DMS79 (cell line): ENCODE measurements around the gene CNNM2.

Experiments
- DNase-seq: peaks from one replicate; lab custom pipeline; 2025; lab: John Stamatoyannopoulos, UW

CNNM2 gene

DNA sequence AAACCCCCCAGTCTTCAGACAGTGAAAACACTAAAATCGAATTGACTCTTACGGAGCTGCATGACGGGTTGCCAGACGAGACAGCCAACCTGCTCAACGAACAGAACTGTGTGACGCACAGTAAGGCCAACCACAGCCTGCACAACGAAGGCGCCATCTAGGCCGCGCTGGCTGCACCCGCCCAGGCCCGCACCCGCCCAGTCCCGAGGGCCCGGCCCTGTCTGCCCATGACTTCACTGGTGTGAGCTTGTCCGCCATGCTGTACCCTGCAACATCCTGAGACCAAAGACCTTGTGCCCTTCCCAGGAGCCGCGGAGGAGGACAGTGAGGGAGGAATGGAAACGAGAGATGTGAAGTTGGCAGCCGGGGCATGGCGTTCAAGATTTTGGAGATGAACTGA lies 158.9 kb downstream of the CNNM2 start:
- DNase-seq, result no peak

DNA sequence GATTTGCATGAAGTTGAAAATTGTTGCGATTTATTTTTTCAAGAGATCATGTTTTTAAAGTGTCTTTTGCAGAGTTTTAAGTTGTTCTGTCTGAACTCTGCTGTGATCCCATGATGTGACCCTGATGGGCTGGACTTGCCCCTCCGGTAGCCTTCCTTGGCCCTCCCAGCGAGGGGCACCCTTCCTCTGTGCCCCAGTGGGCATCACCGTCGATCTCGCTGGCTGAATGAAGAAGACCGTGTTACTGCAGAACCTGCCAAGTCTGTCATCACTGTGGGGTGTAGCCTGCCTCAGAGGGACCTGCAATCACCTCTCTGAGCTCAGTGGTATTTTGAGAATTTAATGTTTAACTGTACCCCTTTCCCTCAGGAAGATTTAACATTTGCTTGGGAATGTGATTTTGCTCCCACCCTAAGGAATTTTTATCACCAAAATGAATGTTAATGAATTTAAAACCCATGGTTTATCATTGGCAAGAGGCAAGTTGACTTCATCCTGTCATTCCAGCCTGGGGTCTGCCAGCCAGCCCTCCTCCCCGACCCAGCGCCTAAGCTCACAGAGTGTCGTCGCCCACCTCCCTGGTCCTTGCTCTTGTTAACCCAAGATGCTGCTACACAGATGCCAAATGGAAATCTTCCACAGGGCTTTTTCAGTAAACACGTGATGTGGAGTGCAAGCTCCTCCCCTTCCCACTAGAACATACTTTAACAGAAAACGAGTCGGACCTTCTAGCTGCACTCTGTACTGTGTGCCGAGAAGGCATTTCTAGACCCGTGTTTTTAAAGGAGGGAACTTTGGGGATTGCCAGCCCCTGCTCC lies 159.6 kb downstream of the CNNM2 start:
- DNase-seq, result no peak

DNA sequence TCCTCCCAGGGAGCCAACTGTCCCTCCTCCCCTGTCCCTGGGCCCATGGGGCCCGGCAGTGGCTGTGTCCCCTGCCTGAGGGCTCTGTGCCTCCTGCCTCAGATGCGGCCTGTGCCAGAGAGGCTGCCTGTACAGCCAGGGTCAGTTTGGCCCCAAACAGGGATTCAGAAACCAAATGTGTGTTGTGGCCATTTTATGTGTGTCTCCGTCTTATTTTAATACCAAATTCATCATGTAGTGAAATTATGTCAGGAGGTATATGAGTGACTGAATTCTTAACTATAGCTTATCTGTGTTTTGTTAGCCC lies 160.2 kb downstream of the CNNM2 start:
- DNase-seq, result no peak

DNA sequence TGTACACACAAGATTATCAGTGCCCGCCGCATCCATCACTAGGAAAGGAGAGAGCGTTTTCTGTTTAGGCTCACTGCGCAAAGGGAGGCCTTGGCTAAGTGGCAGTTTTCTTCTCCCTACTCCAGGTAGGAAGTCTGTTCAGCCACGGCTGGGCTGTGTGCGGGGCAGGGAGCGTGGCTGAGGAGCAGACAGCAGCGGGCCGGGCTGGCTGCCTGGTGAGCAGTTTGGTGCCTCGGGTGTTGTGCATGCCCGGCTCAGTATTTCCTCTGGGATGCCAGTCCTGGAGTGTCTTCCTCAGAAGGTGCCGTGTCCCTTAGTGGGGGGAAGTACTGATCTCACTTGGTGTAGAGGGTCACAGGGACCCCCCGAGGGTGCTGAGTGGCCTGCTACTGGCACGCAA lies 160.6 kb downstream of the CNNM2 start:
- DNase-seq, result no peak

- no peak for DNase-seq
Observed at GRCh38 chr10:103079100-103079499, 161.0 kb downstream of the CNNM2 start.

GRCh38 chr10:103079946-103080345 lies 161.9 kb downstream of the CNNM2 start:
- DNase-seq, result no peak

DNA sequence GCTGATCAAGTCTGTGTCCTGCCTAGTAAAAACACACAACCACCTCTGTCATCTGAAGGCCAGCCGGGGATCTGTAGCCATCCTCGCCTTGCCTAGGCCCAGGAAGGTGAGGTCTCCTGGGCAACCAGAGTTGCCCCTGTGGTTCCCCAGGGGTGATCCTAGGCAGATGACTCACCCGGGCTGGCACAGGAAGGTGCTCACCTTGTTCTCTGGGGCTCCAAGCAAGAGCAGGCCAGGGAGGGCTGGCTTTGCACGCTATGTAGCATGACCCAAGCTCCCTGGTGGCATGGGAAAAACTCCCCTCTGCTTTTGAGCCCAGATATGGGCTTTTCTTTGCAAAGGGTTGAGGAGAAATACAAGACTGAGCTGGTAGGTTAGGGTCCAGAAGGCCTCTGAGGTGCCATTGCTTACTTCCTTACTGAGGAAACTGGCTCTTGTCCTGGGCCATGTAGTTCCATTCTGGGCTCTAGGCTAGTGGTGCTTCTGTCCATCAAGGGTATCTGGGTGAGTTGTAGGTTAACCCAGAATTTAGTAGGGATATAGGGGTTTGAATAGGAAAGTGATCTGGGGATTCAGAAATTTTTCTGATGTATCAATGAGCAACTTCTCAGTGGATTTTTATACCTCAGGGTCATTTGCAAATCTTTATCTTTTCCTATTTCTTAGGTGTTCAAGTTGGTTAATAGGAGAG lies 162.9 kb downstream of the CNNM2 start:
- DNase-seq, result no peak

DNA sequence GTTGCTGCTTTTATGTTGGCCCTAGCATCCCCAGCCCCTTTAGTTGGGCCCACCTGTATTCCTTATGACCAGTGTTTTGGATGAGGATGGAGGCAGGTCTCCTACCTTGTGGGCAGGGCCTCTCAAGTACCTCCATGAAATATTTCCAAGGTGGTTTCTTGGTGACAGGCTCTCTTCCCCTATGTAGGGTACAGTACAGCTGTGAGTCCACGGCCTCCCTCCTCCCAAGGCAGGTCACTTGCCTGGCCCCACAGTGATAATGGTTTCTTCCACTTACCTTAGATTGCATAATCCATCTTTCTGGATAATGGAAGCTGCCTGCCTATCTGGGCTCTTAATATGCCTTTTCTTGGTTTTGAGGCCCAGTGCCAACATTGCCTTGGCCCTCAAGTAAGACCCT lies 164.6 kb downstream of the CNNM2 start:
- DNase-seq, result no peak

DNA sequence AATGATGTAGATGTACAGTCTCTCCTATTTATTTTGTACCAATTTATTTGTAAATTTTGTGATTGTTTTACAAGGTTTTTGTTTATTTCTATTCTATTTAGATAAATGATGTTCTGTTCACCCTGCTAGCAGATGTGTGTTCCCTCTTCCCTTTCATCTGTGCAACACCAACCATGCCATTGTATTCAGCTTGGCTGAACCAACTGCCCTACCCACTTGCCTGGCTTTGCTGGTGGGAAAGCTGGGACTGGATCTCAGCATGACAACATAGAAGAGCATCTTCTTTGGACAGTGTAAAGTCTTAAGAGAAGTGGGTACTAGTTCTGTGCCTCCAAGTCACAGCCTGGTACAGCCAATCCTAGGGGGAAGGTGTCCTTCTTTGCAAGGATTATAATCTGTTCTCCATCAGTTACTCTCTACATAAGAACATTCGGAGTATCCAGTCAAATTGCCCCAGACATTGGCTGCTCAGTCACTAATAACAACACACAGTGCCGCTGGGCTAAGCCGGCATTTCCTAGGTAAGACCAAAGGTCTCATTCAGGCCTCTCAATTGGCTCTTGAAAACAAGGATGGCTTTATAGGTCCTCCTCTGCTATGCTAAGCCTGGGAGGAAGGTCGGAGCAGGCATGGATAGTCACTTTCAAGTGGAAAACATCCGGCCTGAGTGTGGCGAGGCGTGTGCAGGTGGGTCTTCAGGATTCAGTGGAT lies 165.3 kb downstream of the CNNM2 start:
- DNase-seq, result no peak

- DNase-seq, result no peak
Observed at GRCh38 chr10:103083977-103084320, 165.9 kb downstream of the CNNM2 start.

DNA sequence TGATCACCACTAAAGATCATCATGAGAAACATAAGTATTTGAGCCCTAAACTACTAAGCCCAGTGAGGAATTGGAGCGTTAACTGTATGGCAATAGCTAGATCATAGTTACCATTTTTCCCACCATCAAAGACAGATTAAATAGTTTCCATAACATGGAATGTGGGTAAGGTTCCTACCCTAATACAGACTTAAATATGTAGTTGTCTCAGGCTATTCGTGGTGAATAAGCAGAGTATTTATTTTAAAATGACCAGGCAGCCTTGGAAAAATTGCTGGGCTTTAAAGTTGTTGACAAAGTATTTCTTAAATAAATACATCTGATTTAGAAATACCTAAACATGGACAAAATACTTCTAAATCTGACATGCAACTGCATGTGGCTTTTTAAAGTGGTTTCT lies 168.2 kb downstream of the CNNM2 start:
- DNase-seq, result no peak

DNA sequence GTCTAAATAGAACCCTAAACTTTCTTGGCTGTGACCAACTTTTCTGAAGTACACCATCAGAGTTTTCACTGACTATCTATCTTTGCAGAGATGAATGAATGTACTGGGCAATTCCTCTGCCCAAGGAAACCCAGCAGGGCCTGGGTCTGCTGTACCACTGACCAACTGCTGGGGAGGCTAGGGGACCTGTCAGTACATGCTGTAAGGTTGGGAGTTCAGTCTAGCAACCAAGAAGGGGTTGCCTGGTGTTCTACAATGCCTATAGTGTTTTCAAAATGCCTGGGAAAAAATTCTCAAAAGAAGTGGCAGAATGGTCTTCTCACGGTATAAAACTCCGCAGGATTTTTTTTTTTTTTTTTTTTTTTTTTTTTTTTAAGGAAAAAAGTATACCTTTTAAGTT lies 168.7 kb downstream of the CNNM2 start:
- DNase-seq, result no peak

DNA sequence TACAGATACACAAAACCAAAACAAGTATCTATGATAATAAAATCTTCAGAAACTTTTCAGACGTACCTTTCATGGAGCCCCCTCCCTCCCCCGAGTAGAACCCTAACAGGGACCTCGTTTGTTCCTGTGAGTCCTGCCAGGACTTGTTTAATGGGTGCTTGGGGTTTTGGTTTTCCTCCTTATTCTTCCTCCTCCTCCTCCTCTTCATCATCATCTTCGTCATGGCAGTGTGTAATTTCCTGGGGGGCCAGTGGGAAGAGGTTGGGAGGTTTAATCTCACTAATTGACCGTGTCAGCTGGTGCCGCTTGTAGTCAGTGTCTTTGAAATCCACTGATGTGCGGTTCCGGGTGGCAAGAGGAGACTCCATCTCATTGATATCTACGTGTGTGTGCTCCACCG lies 171.4 kb downstream of the CNNM2 start:
- no peak for DNase-seq

DNA sequence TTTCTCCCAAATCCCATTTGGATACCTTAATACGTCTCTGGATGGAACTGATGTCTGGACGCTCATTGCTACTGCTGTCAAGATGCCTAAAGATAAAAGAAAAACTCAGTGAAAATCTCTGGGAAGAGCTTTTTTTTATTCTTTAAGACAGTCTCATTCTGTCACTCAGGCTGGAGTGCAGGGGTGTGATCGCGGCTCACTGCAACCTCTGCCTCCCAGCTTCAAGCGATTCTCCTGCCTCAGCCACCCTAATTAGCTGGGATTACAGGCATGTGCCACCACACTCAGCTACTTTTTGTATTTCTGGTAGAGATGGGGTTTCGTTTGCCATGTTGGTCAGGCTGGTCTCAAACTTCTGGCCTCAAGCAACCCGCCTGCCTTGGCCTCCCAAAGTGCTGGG lies 172.8 kb downstream of the CNNM2 start:
- no peak for DNase-seq

DNA sequence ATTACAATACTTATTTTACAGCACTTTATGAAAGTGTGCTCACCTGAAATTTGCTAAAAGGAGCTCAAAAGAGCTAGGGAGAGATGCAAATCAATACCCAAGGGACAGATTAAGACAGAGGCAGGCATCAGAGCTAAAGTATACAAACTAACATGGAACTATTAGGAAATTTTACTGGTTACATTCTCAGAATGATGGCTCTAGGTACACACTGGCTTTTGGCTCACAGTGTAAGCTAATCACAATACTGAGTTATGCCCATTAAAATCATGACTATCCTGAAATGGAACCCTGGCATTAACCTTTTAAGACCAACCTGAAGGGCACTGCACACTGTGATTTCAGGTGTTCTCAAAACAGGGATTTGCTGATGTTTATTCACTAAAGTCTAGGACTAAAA lies 176.9 kb downstream of the CNNM2 start:
- DNase-seq, result no peak

- DNase-seq, result no peak
Observed at GRCh38 chr10:103096130-103096529, 178.0 kb downstream of the CNNM2 start.

DNA sequence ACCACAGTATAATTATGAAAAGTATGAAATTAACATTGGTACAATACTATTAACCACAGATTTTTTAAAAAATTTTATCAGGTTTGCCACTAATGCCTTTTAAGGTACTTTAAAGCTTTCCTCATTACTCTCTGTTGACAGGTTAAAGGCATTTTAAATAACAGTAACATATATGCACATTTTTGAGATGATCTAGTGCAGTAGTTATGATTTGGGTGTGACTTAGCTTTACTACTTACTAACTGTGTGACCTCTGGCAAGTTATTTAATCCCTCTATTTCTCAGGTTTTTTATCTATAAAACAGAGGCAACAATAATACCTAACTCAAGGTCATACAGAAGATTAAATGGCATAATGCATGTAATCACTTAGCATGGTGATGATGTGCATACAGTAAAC lies 180.1 kb downstream of the CNNM2 start:
- DNase-seq, result no peak

GRCh38 chr10:103100620-103101019 lies 182.5 kb downstream of the CNNM2 start:
- no peak for DNase-seq

- DNase-seq, result no peak
Observed at GRCh38 chr10:103102195-103102594, 184.1 kb downstream of the CNNM2 start.

DNA sequence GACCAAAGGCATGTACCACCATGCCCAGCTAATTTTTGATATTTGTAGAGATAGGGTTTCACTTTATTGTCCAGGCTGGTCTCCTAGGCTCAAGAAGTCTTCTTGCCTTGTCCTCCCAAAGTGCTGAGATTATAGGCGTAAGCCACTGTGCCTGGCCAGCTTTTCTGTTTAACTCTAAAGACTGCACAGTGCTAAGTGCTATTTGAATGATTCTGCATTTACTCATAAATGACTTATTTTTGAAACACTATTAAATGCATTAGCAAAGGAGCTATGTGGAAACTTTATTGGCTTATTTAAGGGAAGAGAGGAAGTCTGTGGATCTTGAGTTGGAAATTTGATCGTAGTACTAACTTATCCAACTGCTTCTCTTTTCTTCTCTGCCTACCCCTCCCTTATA lies 185.9 kb downstream of the CNNM2 start:
- DNase-seq, result no peak

DNA sequence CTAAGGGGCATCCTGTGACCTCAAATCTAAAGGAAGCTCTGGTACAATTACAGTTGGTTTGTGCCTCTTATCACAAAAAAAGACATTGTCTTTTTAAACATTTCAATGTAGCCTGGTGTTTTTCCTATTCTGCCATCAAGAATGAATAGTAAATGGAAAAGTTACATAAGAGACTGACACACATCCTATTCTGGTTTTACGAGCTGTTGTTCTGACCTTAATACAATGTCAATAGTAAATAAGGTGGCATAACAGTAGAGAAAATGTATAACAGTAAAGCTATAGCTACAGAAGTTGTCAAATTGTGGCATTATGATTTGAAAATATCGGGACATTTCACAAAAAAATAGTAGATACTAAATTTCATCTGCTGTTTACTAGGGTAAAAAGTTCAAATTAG lies 186.6 kb downstream of the CNNM2 start:
- no peak for DNase-seq

- DNase-seq, result no peak
Observed at GRCh38 chr10:103105462-103105861, 187.4 kb downstream of the CNNM2 start.

DNA sequence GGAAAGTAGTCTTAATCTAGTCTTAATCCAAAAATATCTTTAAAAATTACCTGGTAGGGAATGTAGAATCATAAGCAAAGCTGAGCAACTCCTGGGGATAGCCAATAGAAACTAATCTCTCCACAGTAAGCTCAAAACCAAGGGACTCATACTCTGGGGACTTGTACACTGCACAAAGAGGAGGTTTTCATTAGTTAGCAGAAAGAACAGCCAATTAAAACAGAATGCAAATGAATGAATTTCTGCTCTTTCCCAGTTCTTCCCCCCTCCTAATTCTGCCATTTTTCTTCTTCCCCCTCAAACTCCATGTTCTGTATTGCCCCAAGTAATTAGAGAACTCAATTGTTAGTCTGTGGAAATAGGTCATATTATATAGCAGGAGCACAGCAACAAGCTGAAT lies 188.4 kb downstream of the CNNM2 start:
- DNase-seq, result no peak
